Caco-2 (cell line): ENCODE data around the gene PAGE4. TPM values are rescaled to one million over a fixed set of nuclear protein-coding genes. Genes with fewer than 3 reads are reported as not detected.

Source experiments
- BruUV-seq: library from RNA; stranded (reverse); fragments of 400-500 nt; replicated peaks from 2 replicates; lab custom pipeline; 2021; lab: Mats Ljungman, UMichigan
- CTCF ChIA-PET: fragments of 300-600 bp; sonication (Branson Sonifier 250); formaldehyde crosslinking; loops from one replicate; lab custom pipeline; 2022; ENCODE audit warnings: antibody characterized with exemption; lab: Charles Lee
- POLR2A ChIA-PET: fragments of 300-600 bp; sonication (Branson Sonifier 250); formaldehyde crosslinking; loops from one replicate; lab custom pipeline; 2022; ENCODE audit warnings: antibody characterized with exemption; lab: Charles Lee
- DNase-seq, 2 experiments: peaks; one replicate each; pipeline versions ENCODE4 v3.0.0 to v3.0.0-alpha.2; 2020 to 2022
- H3K27me3 ChIP-seq: replicated peaks from 2 replicates; pipeline ENCODE4 v1.6.0; 2011; ENCODE audit warnings: low read length; ENCODE audit not compliant: control insufficient read depth, insufficient read depth
- H3K36me3 ChIP-seq: 2 replicates; pipeline ENCODE4 v1.5.1; 2011; ENCODE audit warnings: low read length; ENCODE audit not compliant: control insufficient read depth, insufficient read depth
- H3K4me1 ChIP-seq: fragments of 250-450 bp; sonication (Bioruptor Pico); 2 replicates; pipeline ENCODE4 v1.5.1; 2020; ENCODE audit warnings: mild to moderate bottlenecking
- H3K4me3 ChIP-seq: 2 replicates; pipeline ENCODE4 v1.5.1; 2011; ENCODE audit warnings: low read depth, mild to moderate bottlenecking, control low read depth, low read length
- H3K9me3 ChIP-seq: fragments of 250-450 bp; sonication (Bioruptor Pico); 2 replicates; pipeline ENCODE4 v1.5.1; 2020; ENCODE audit warnings: mild to moderate bottlenecking, moderate library complexity
- H3K27ac Mint-ChIP-seq: one replicate; pipeline ENCODE4 v1.8.0; 2022; ENCODE audit warnings: mixed read lengths; ENCODE audit not compliant: unreplicated experiment
- H3K27me3 Mint-ChIP-seq: one replicate; pipeline ENCODE4 v1.8.0; 2022; ENCODE audit warnings: mixed read lengths; ENCODE audit not compliant: insufficient read depth, unreplicated experiment
- H3K36me3 Mint-ChIP-seq: one replicate; pipeline ENCODE4 v1.8.0; 2022; ENCODE audit warnings: mild to moderate bottlenecking, mixed read lengths; ENCODE audit not compliant: insufficient read depth, unreplicated experiment
- H3K4me1 Mint-ChIP-seq: one replicate; pipeline ENCODE4 v1.8.0; 2022; ENCODE audit warnings: low read depth, mixed read lengths; ENCODE audit not compliant: unreplicated experiment
- H3K4me3 Mint-ChIP-seq: one replicate; pipeline ENCODE4 v1.8.0; 2022; ENCODE audit warnings: mild to moderate bottlenecking, moderate library complexity, mixed read lengths; ENCODE audit not compliant: unreplicated experiment
- H3K9me3 Mint-ChIP-seq: one replicate; pipeline ENCODE4 v1.8.0; 2022; ENCODE audit warnings: mixed read lengths; ENCODE audit not compliant: unreplicated experiment
- CTCF ChIP-seq, 2 experiments: fragments of 200-600 bp in 1 of 2; IDR thresholded peaks; 1 replicate in 1 of 2; 2 replicates in 1 of 2; pipeline versions ENCODE4 v1.5.1 to v1.8.0; 2011 to 2022; ENCODE audit warnings: antibody characterized with exemption in 1 of 2, control low read depth in 1 of 2, inconsistent platforms in 1 of 2, low read depth in 1 of 2, low read length in 1 of 2, mild to moderate bottlenecking in 1 of 2, moderate library complexity in 1 of 2; ENCODE audit not compliant: insufficient read depth in 1 of 2, severe bottlenecking in 1 of 2, unreplicated experiment in 1 of 2
- intact Hi-C: fragments of 100-400 bp; cut with micrococcal nuclease; formaldehyde crosslinking; loops from one replicate; pipeline ENCODE4 v1.10.0; 2022; ENCODE audit not compliant: unreplicated experiment
- total RNA-seq: library from RNA; stranded (reverse); gene quantifications from 2 replicates; pipeline ENCODE4 v1.2.3, GENCODE V29; 2022

PAGE4 gene
- total RNA-seq, 1 experiment from 2014 or later, result 31.2 TPM

GRCh38 chrX:49840679-49841078, 11.6 kb downstream of the PAGE4 start:
- Histone ChIP-seq H3K9me3 (no peaks in the 10 kb centered on the region), H3K4me1 (peaks cover 8% of the 10 kb centered on the region; the same call in 1 of the 2 replicates), H3K36me3 (no peaks in the 10 kb centered on the region), H3K4me3 (no peak overlapping the region), H3K27me3 (no peaks in the 10 kb centered on the region)
- H3K9me3 Mint-ChIP-seq, result no peaks in the 10 kb centered on the region
- H3K27me3 Mint-ChIP-seq, result no peaks in the 10 kb centered on the region
- peak; percentile 33 to 58 for TF ChIP-seq CTCF (IDR thresholded peaks at IDR 0.05; ENCODE audit: insufficient read depth in 1 of 2, low read depth in 1 of 2, low read length in 1 of 2, severe bottlenecking in 1 of 2, unreplicated experiment in 1 of 2)
- no peak overlapping the region for H3K4me3 Mint-ChIP-seq
- CTCF ChIA-PET, result interaction anchor here (4.0 kb wide), 1 partner anchor 37 kb away, joined by 18 read pairs; no protein-coding TSS in a partner anchor
- intact Hi-C loops, result loop anchor here (1.0 to 2.0 kb wide), 2 partner anchors 37 to 82 kb away; partner anchors contain the start of gene CLCN5
- no TSS peak for BruUV-seq
- no peaks in the 10 kb centered on the region for H3K36me3 Mint-ChIP-seq
- peak; percentile 80 to 88 for DNase-seq
- H3K4me1 Mint-ChIP-seq, result no peaks in the 10 kb centered on the region
- POLR2A ChIA-PET, result no interaction called here
- no peak overlapping the region for H3K27ac Mint-ChIP-seq

- Histone ChIP-seq H3K27me3 (no peaks in the 10 kb centered on the region), H3K4me1 (peaks cover 8% of the 10 kb centered on the region; the same call in 1 of the 2 replicates), H3K36me3 (no peaks in the 10 kb centered on the region), H3K4me3 (no peak overlapping the region), H3K9me3 (no peaks in the 10 kb centered on the region)
- Mint-ChIP-seq H3K27me3 (no peaks in the 10 kb centered on the region), H3K36me3 (no peaks in the 10 kb centered on the region), H3K27ac (no peak overlapping the region), H3K4me3 (no peak overlapping the region), H3K4me1 (no peaks in the 10 kb centered on the region), H3K9me3 (no peaks in the 10 kb centered on the region)
- CTCF ChIA-PET, result interaction anchor here (0.6 to 1.4 kb wide), 3 partner anchors 35 to 551 kb away, joined by 3 to 17 read pairs (median 3); no protein-coding TSS in a partner anchor
- POLR2A ChIA-PET, result no interaction called here
- TF ChIP-seq CTCF (IDR thresholded peaks at IDR 0.05; ENCODE audit: insufficient read depth in 1 of 2, low read depth in 1 of 2, low read length in 1 of 2, severe bottlenecking in 1 of 2, unreplicated experiment in 1 of 2), result no peak
- intact Hi-C loops, result no loop called here
- DNase-seq, result no peak
- no TSS peak for BruUV-seq
These were observed 13.5 kb downstream of the PAGE4 start for GRCh38 chrX:49842621-49843020.

GRCh38 chrX:49844611-49845010, 15.5 kb downstream of the PAGE4 start:
- intact Hi-C loops, result loop anchor here (1.0 kb wide), 1 partner anchor 75 kb away; no protein-coding TSS in a partner anchor
- Mint-ChIP-seq H3K4me3 (no peak overlapping the region), H3K9me3 (peaks cover 6% of the 10 kb centered on the region), H3K27ac (no peak overlapping the region), H3K4me1 (no peaks in the 10 kb centered on the region), H3K27me3 (no peaks in the 10 kb centered on the region), H3K36me3 (no peaks in the 10 kb centered on the region)
- H3K4me3 ChIP-seq, result no peak overlapping the region
- peaks cover 8% of the 10 kb centered on the region; the same call in 1 of the 2 replicates for H3K4me1 ChIP-seq
- no peaks in the 10 kb centered on the region for H3K36me3 ChIP-seq
- H3K27me3 ChIP-seq, result no peaks in the 10 kb centered on the region
- POLR2A ChIA-PET, result no interaction called here
- no TSS peak for BruUV-seq
- H3K9me3 ChIP-seq, result no peaks in the 10 kb centered on the region
- CTCF ChIA-PET, result no interaction called here
- no peak for TF ChIP-seq CTCF (IDR thresholded peaks at IDR 0.05; ENCODE audit: insufficient read depth in 1 of 2, low read depth in 1 of 2, low read length in 1 of 2, severe bottlenecking in 1 of 2, unreplicated experiment in 1 of 2)
- no peak for DNase-seq
